Measurements from ENCODE around the gene TLDC2.
"Not testable (repeated sequence)": the region's sequence is repeated elsewhere in the genome, so short reads cannot be mapped to it uniquely, and the experiment has no call there.

The TLDC2 gene

DNA sequence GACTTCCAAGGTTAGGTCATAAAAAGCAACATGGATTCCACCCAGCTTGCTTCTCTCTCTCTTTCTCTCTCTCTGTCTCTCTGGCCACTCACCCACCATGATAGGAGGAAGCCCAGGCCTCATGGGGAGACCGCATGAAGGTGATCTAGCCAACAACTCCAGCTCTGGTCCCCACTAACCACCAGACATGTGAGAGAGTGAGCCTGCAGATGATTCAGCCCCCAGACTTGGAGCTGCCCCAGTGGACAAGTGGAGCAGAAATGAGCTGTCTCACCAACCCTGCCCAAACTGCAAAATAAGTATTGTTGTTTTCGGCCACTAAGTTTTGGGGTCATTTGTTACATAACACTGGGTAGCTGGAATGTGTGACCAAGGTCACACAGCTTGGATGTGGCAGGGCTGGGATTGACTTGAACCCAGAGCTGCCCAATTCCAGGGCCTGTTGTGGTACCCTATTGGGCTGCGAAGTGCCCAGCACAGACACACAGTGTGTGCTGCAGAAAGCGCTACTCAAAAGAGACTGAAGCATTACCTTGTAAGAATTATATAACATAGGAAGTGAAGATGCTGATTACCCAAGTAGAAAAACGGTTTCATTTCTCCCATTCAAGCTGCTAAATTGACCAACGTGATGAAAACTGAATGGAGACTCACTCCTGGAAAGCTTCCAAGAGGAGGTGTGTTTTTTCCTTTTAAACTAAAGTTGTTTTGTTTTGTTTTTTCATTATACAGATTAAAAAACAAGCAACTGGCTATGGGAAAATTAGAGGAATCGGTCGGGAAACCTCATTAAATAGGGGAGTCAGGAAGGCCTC is 9.1 kb upstream of the TLDC2 start:
- DNase-seq (ENCODE audit: low read depth in 2 of 2, low spot score in 1 of 2) = no peak

DNA sequence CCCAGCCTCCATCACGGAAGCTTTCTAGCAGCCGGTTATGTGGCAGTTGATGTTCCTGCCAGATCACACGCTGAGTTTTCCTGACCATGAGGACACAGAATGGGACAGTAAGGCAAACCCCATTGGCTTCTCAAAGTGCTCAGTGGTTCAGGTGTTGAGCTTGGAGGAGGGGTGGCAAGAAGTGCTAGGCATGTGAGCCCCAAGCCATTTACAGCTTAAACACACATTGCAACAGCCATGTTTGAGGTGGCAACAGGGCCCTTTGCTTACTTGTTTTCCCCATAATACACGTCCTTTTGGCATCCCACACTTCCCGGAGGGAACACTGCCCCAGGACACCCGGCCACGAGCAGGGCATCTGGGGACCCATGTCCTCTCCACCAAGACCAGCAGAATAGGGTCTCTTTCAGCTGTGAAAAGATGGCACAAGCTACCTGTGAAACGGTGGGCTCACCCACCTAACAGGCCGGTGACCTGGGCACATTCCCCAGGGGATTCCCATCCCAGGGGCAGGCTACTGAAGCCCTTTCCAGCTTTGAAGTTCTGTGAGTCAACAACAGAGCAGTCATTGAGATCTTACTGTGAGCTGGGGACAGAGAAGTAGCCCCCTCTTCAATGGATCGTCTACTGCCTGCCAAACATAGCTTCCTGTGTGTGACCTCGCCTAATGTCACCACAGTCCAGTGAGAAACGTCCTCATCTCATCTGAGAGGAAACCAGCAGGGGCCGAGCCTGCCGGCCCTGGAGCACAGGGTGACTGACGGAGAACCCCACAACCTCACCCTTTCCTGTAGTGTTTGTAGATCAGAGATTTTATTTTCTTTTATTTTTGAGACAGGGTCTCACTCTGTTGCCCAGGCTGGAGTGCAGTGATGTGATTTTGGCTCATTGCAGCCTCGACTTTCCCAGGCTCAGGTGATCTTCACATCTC is 4.0 kb upstream of the TLDC2 start:
- DNase-seq (ENCODE audit: low read depth in 2 of 2, low spot score in 1 of 2) = no peak

DNA sequence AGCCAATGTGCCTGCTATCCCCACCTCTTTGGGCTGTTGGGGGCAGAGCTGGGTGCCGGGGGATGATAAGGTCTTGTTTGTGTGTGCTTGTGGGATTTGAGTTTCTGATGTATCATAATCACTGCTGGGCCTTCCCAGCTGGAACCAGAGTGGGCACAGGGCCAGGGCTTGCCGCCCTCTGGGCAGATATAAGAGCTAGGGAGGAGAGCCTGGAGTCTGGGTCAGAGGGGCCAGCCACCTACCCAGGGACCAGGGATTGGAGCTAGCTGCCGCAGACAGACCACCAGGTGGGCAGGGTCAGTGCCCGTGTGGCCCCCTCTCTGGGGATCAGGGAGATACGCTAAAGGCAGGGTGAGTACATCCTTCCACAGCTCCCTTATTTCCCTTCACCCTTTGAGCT is 3.1 kb upstream of the TLDC2 start:
- DNase-seq (ENCODE audit: low read depth in 2 of 2, low spot score in 1 of 2) = no peak

DNA sequence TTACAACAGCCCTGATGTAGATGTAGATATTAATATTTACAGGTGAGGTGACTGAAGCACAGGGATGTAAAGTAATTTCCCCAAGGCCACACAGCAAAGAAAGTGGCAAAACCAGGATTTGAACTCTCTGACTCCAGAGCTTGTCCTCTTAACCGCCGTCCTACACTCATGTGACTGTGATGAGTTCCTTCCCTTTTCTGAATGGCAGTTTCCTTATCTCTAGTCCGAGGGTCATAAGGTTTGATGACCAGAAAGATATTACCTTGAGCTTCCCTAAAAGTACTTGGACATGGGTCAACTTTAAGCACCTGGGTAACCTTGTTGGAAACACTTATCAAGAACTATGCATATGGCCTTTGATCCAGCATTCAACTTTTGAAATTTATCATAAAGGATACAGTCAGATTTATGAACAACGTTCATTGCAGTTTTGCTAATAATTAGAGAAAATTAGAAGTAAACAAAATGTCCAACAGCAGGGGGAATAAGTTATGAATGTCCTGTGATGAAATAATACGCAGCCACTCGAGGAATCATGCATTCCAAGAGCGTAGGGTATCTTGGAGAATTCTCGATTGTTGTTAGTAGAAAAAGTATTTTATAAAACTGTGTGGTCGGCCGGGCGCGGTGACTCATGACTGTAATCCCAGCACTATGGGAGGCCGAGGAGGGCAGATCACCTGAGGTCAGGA is 2.3 kb upstream of the TLDC2 start:
- DNase-seq (ENCODE audit: low read depth in 2 of 2, low spot score in 1 of 2) = no peak

DNA sequence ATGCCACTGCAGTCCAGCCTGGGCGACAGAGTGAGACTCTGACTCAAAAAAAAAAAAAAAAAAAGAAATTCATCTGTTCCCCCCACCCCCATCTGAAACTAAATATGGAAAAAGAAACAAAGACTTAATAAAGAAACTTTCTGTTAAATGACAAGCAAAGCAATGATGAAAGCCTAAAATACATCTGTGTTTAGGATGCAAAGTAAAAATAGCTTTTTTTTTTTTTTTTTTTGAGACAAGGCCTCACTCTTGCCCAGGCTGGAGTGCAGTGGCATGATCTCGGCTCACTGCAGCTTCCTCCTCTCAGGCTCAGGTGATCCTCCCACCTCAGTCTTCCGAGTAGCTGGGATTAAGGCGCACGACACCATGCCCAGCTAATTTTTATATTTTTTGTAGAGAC is 845 bp upstream of the TLDC2 start:
- not testable (repeated sequence) for DNase-seq (ENCODE audit: low read depth in 2 of 2, low spot score in 1 of 2)

DNA sequence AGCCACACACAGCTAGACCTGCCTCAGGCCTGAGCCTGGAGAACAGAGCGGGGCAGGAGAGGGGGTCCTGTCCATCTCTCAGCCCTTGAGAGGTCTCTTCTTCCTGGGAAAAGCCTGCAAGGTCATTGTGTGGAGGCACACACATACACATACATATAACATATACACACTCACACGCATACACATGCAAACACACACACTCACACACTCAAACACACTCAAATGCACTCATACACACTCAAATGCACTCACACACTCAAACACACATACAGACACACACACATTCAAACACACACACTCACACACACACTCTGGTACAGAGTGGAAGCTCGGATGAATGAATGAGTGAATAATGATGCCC is 515 bp downstream of the TLDC2 start:
- DNase-seq (ENCODE audit: low read depth in 2 of 2, low spot score in 1 of 2) = no peak

DNA sequence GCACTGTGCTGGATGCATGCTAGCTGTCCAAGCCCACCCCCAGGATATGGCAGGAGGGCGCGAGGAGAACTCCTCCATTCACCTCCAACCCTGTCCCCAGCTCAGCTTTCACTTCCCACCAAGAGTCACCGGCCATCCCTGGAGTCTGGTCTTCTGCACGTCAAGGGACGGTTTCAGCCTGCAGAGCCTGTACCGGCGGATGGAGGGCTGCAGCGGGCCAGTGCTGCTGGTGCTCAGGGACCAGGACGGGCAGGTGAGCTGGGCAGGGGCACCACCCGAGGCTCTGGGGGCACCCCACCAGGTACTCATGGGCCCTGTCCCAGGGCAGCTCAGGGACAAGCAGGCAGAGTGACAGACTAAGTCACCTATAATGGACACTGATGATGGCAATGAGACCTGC is 3.0 kb downstream of the TLDC2 start:
- no peak for DNase-seq (ENCODE audit: low read depth in 2 of 2, low spot score in 1 of 2)

DNA sequence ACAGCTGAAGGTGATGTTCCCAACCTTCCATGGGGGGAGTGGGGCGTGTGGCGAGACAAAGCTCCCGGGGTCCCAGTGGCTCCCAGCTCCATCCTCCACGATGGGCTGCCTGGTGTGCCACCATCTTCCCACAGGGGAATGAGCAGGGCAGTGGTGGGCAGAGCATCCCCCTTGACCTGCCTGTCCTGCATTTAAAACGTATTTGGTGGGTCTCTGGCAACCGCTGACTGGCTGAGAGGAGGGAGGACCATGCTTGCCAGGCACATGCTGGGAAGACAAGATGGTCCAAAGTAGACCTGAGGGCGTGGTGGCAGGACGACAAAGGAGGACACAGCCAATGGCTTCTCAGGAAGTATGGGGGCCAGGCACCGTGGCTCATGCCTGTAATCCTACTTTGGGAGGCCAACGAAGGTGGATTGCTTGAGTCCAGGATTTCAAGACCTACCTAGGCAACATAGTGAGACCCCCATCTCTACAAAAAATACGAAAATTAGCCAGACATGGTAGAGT is 4.9 kb downstream of the TLDC2 start:
- DNase-seq (ENCODE audit: low read depth in 2 of 2, low spot score in 1 of 2) = no peak

DNA sequence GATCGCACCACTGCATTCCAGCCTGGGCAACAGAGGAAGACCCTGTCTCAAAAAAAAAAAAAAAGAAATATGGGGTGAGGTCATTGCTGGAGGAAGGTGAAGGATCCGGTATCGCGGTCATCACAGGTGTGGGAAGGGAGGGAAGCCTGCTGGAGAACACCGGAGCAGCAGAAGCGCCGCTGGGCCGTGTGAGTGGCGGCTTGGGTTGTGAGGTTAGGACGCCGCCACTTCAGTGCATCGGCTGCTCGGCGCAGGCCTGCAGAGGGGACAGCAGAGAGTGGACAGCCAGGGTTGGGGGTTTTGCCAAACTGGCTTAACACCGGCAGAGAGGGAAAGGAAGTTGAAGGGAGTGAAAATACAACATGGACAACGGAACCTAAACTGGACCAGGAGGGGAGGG is 5.4 kb downstream of the TLDC2 start:
- no peak for DNase-seq (ENCODE audit: low read depth in 2 of 2, low spot score in 1 of 2)

DNA sequence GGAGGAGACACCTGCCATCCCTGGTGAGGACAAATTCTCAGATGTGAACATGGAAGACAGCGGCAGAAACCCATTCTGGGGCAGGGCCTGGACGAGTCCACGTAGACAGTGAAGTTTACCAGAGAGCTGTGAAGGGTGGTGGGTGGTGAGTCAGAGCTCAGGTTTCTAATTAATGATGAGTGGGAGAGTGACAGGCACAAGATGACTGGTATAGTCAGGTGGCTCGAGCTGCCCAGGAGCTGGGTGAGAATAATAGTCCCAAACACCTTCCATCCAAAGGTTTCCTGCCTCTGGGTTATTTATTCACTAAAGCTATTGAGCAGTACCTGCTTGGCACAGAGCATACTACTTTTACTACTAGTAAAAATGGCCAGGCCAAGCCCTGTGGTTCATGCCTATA is 6.0 kb downstream of the TLDC2 start:
- no peak for DNase-seq (ENCODE audit: low read depth in 2 of 2, low spot score in 1 of 2)

DNA sequence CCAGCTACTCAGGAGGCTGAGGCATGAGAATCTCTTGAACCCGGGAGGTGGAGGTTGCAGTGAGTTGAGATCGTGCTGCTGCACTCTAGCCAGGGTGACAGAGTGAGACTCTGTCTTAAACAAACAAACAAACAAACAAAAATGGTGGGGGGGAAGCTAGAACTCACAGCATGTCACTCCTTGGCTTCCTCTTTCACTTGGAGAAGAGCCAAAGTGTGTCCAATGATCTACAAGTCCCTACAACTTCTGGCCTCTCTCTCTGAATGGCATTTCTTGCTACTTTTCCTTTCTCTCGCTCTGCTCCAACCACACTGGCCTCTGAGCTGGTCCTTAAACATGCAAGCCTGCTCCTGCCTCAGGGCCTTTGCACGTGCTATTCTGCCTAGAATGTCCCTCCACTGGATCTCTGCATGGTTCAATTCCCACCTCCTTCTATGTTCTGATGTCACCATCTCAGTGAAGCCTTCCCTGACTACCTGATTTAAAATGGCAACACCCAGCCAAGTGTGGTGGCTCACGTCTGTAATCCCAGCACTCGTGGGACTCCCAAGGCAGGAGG is 8.1 kb downstream of the TLDC2 start:
- no peak for DNase-seq (ENCODE audit: low read depth in 2 of 2, low spot score in 1 of 2)

DNA sequence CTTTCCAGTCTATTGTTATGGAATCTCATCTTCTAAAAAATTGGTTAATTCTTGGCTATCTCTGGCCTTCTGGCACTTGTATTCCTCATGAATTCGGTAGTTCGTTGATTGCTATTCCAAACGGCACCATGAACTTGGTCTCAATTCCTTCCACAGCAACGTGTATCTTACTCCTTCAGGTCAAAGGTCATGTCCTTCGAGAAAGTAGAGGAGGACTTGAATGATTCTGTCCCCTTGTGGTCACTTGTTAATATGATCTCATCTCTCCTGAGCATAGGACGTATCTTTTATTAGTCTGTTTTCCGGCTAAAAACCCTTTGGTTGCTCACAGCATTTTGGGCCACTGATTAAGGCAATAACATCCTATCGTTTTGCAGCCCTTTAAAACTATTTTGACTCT is 9.4 kb downstream of the TLDC2 start:
- no peak for DNase-seq (ENCODE audit: low read depth in 2 of 2, low spot score in 1 of 2)

DNA sequence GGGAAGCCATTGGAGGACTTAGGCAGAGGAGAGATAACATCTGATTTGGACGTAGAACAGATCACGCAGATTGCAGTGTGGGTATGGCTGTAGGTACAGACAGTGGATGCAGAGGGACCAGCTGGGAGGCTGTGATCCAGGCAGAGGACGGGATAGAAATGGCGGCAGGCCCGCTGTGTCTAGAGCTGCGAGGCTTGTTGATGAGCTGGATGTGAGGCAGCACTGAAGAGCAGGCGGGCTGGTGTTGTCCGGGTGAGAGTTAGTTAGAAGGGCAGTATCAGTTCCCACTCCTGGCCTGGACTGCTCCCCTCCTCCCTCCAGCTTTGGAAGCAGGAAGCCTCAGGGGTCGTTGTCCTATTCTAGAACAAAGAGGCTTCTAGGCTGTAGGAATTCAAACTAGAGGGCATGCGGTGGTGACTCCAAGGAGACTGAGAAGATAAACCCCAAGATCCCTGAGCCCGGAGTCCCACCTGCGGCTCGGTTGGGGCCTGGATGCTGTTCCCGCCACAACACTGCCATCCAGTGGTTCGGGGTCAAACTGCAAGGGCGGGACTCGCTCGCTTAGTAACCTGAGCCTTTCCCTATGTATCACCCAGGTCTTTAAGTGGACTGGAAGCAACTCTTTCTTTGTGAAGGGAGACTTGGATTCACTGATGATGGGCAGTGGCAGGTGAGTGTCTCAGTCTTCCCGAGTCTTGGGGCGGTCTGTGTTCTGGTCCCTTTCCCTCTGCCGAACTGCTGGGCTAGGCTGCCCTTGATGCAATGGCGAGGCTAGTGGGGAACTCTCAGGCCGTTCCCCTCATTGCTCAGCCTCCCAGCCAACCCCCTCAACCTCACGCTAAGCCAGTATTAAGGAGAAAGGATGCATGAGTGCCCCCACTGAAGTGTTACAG is 11.2 kb downstream of the TLDC2 start:
- peak; percentile 51 to 60 for DNase-seq (ENCODE audit: low read depth in 2 of 2, low spot score in 1 of 2)

DNA sequence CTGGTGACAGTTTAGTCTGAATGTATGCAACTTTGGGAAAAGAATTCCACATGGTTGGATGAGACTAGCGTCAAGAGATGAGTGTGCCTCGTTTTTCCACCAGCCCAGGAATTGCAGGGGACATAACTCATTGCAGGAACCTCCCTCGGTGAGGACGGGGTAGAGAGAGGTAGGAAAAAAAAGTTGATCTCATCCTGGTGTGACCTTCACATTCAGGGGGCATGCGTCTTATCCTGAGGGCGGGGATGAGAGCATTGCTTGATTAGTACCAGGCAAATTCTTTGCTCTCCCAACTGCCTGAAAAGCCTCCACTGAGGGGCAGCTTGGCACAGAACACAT is 11.8 kb downstream of the TLDC2 start:
- no peak for DNase-seq (ENCODE audit: low read depth in 2 of 2, low spot score in 1 of 2)

DNA sequence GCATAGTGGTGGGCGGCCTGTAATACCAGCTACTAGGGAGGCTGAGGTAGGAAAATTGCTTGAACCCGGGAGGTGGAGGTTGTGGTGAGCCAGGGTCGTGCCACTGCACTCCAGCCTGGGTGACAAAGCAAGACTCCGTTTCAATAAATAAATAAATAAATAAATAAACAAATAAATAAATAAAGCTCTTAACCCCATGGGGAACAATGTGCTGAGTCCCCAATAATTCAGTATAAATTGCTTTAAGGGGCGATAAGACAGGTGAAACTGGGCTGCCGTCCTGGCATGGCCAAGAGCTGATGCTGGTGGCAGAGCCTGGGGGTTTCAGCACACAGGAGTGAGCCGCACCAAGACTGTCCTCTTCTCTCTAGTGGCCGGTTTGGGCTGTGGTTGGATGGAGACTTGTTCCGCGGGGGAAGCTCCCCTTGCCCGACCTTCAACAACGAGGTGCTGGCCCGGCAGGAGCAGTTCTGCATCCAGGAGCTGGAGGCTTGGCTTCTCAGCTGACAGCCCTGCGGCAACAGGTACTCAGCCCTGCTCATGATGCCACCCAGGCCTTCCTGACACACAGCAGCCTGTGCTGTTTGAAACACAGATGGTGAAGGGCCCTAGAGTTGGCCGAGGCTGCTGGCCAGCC is 13.1 kb downstream of the TLDC2 start:
- no peak for DNase-seq (ENCODE audit: low read depth in 2 of 2, low spot score in 1 of 2)

DNA sequence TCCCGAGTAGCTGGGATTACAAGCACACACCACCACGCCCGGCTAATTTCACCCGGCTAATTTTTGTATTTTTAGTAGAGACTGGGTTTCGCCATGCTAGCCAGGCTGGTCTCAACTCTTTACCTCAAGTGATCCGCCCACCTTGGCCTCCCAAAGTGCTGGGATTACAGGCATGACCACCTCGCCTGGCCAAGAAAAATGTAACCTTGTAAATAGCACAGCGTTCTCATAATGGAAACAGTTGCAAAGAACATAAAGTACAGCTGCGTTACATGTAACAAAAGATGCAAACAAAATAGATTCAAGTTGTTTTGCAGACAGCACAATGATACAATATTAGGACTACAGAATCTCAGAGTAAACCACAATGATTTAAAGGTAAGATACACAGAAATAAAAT is 14.6 kb downstream of the TLDC2 start:
- no peak for DNase-seq (ENCODE audit: low read depth in 2 of 2, low spot score in 1 of 2)

DNA sequence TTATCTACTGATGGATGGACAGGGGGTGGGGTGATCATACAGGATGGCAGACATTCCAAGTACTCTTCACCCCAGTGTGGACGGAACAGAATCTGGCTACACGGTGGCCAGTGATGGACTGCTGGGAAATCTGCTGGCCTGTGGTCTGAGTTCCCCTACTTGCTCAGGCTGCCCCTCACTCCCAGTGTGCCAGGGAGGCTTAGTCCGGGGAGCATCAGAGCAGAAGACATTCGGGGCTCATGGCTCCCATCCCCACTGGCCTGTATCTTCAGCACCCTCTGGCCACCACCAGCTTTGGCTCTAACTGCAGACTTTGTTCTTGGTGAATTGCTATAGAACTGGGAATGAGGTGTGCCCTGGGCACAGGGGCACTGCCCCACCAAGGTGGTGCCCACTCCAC is 15.3 kb downstream of the TLDC2 start:
- no peak for DNase-seq (ENCODE audit: low read depth in 2 of 2, low spot score in 1 of 2)

DNA sequence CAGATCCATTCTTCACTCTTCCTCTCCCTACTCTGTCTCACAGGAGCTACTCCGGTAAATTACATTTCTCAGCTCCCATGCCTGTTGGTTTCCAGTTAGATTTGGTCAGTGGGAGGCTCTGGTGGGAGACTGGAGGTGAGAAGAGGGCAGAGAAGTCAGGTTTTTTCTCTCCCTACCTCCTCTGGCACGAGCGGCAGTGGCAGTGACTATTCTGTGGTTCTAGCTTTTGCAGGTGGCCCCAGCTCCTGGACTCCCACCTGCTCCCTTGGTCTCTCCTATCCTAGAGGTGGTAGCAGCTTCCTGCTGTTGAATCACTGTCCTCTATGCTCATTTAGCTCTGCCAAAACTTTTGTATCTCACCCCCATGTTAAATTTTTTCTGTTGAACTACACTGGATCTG is 17.9 kb downstream of the TLDC2 start:
- DNase-seq (ENCODE audit: low read depth in 2 of 2, low spot score in 1 of 2) = no peak

DNA sequence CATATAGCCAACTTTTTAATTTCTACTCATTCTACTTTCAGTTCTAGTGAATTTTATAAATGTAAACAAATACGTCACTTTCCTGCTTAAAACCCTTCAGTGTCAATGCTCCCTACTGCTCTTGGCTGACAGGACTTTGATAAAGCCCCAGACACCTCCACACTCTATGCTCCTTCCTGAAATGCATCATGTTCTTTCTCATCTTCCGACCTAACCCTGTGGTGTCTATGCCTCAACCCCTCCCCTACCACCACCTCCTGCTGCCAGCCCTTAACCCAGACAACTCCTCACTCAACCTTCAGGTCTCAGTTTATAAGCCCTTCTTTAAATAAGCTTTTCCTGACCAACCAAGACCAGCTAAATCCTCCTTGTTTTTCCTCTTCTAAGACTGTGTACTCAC is 19.1 kb downstream of the TLDC2 start:
- no peak for DNase-seq (ENCODE audit: low read depth in 2 of 2, low spot score in 1 of 2)

DNA sequence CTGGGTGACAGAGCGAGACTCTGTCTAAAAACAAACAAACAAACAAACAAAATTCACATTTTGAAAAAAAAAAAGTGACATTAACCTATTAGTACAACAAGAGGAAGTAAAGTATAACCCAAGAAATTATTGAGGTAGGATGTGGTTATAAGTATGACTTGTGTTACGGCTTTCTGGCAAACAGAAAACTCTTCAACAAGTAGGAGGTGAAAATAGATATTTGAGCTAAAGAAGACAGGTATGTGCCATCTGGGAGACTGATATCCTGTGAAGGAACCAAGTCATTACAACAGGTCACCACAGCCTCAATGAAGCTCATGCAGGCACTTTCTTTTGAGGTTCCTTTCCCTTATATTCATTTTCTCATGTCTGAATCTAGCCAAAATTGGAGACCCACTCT is 28.8 kb downstream of the TLDC2 start:
- no peak for DNase-seq (ENCODE audit: low read depth in 2 of 2, low spot score in 1 of 2)

Data from stimulated activated CD8-positive, alpha-beta memory T cell treated with anti-CD3 and anti-CD28 coated beads, Interleukin-4, amount 100 ng/mL, for 1 hour (primary cell).